Smooth muscle cell (in vitro differentiated cells): ENCODE data around the gene EXOG. TPM values are rescaled to one million over a fixed set of nuclear protein-coding genes. Genes with fewer than 3 reads are reported as not detected.

ENCODE experiments used
- DNase-seq: peaks from one replicate; lab custom pipeline; 2025; ENCODE audit not compliant: unreplicated experiment; lab: John Stamatoyannopoulos, UW
- H2AFZ ChIP-seq: fragments of 200-600 bp; sonication (generic); 2 replicates; pipeline ENCODE4 v1.6.0; 2016; ENCODE audit warnings: antibody characterized with exemption, low read depth, mild to moderate bottlenecking
- H3F3A ChIP-seq: fragments of 200-600 bp; sonication (generic); 2 replicates; pipeline ENCODE4 v1.6.0; 2017; ENCODE audit warnings: antibody characterized with exemption, low read depth
- H3K27ac ChIP-seq: fragments of 200-600 bp; sonication (generic); 2 replicates; pipeline ENCODE4 v1.5.1; 2016; ENCODE audit warnings: low read depth, mild to moderate bottlenecking
- H3K27me3 ChIP-seq: fragments of 200-600 bp; sonication (generic); 2 replicates; pipeline ENCODE4 v1.6.1; 2016; ENCODE audit warnings: low read depth, mild to moderate bottlenecking
- H3K36me3 ChIP-seq: fragments of 200-600 bp; sonication (generic); 2 replicates; pipeline ENCODE4 v1.5.1; 2016; ENCODE audit warnings: low read depth
- H3K4me1 ChIP-seq: fragments of 200-600 bp; sonication (generic); 2 replicates; pipeline ENCODE4 v1.5.1; 2016; ENCODE audit warnings: low read depth
- H3K4me2 ChIP-seq: fragments of 200-600 bp; sonication (generic); 2 replicates; pipeline ENCODE4 v1.6.0; 2016; ENCODE audit warnings: mild to moderate bottlenecking
- H3K4me3 ChIP-seq: fragments of 200-600 bp; sonication (generic); 2 replicates; pipeline ENCODE4 v1.5.1; 2016; ENCODE audit warnings: mild to moderate bottlenecking
- H3K79me2 ChIP-seq: fragments of 200-600 bp; sonication (generic); 2 replicates; pipeline ENCODE4 v1.6.0; 2016; ENCODE audit warnings: low read depth, mild to moderate bottlenecking
- H3K9ac ChIP-seq: fragments of 200-600 bp; sonication (generic); 2 replicates; pipeline ENCODE4 v1.6.0; 2016; ENCODE audit warnings: low read depth
- H3K9me3 ChIP-seq: fragments of 200-600 bp; sonication (generic); replicated peaks from 2 replicates; pipeline ENCODE4 v1.5.1; 2016; ENCODE audit warnings: low read depth
- H4K20me1 ChIP-seq: fragments of 200-600 bp; sonication (generic); 2 replicates; pipeline ENCODE4 v1.6.0; 2016; ENCODE audit warnings: low read depth
- CTCF ChIP-seq: fragments of 200-600 bp; sonication (generic); IDR thresholded peaks from 2 replicates; pipeline ENCODE4 v1.5.1; 2017; ENCODE audit warnings: borderline replicate concordance, mild to moderate bottlenecking, antibody characterized with exemption; ENCODE audit not compliant: insufficient read depth, poor library complexity, severe bottlenecking
- WGBS: methylation state at CpG from one replicate; pipeline ENCODE4 v1.1.7; 2016; ENCODE audit warnings: low lambda C conversion rate; 5-methylcytosine and 5-hydroxymethylcytosine counted together
- polyA plus RNA-seq: library from polyadenylated mRNA; unstranded; fragments of >200 nt; fragmentation: Nextera tagmentation; extraction: Ambion mirVana; gene quantifications from 2 replicates; pipeline ENCODE4 v1.2.1, GENCODE V29; 2016
- total RNA-seq: library from RNA; depleted of rRNA; stranded (reverse); fragments of >200 nt; gene quantifications from 2 replicates; pipeline ENCODE4 v1.2.3, GENCODE V29; 2014

EXOG gene
- total and polyA plus RNA-seq, 2 experiments from 2014 or later, result 3.9 to 5.2 TPM

DNA sequence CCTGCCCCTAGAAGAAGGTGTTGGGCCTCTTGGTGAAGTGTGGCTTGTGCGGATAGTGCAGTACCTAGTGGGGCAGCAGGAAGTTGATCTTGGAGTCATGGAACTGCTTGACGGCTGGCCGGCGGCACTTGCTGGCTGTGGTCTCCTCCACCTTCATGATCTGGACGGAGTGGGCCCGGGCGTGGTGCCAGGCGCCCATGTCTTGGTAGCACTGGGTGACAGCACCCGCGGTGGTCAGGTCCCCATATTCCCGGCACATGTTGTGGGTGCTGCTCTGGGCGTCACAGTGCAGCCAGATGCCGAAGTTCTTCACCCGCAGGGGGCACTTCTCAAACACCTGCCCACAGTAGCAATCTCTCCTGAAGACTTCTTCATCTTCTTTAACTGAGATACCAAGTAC, 30.7 kb downstream of the EXOG start:
- no peaks in the 10 kb centered on the region for H4K20me1 ChIP-seq
- 95% methylated on average over 14 of the region's 14 CpGs for WGBS
- no peaks in the 10 kb centered on the region for H3K4me1 ChIP-seq
- no peaks in the 10 kb centered on the region for H3K9me3 ChIP-seq
- H3K27me3 ChIP-seq, result no peaks in the 10 kb centered on the region
- H3F3A ChIP-seq, result peaks cover 4% of the 10 kb centered on the region
- no peak for DNase-seq
- no peak overlapping the region for H3K9ac ChIP-seq
- TF ChIP-seq CTCF, result no peak
- no peaks in the 10 kb centered on the region for H3K36me3 ChIP-seq
- no peak overlapping the region for H3K27ac ChIP-seq
- no peak overlapping the region for H3K4me3 ChIP-seq
- H3K4me2 ChIP-seq, result no peak overlapping the region
- H3K79me2 ChIP-seq, result no peaks in the 10 kb centered on the region
- H2AFZ ChIP-seq, result no peak overlapping the region

- H3K27ac ChIP-seq, result no peak overlapping the region
- H4K20me1 ChIP-seq, result no peaks in the 10 kb centered on the region
- H3K27me3 ChIP-seq, result no peaks in the 10 kb centered on the region
- no peaks in the 10 kb centered on the region for H3K9me3 ChIP-seq
- H3F3A ChIP-seq, result peaks cover 4% of the 10 kb centered on the region
- TF ChIP-seq CTCF, result no peak
- H3K79me2 ChIP-seq, result no peaks in the 10 kb centered on the region
- no peak overlapping the region for H2AFZ ChIP-seq
- no peaks in the 10 kb centered on the region for H3K36me3 ChIP-seq
- no peak overlapping the region for H3K9ac ChIP-seq
- no peaks in the 10 kb centered on the region for H3K4me1 ChIP-seq
- no peak overlapping the region for H3K4me2 ChIP-seq
- no peak overlapping the region for H3K4me3 ChIP-seq
- 100% methylated on average over 1 of the region's 1 CpG for WGBS
- DNase-seq, result no peak
These were observed 32.3 kb downstream of the EXOG start for GRCh38 chr3:38528457-38528856.

DNA sequence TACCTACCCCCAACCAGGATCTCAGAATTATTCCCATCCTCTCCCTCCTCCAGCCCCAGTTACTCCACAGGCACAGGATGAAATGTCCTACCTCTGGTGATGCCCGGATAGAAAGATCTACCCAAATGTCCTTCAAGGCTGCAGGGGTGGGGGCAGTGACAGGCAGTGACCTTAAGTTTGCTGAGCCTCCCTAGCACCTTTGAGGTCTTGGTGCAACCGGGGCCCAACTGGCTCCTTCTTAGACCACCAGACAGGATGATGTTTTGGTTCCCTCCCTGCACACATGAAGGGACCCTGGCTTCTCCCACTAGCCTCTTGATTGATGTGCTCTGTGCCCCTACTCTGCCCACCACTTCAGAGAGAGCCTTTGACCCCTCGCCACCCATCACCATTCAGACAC, 36.4 kb downstream of the EXOG start:
- Histone ChIP-seq H3K4me1 (no peaks in the 10 kb centered on the region), H3K4me2 (no peak overlapping the region), H3K4me3 (no peak overlapping the region), H3K36me3 (no peaks in the 10 kb centered on the region), H3F3A (no peaks in the 10 kb centered on the region), H4K20me1 (no peaks in the 10 kb centered on the region), H3K79me2 (no peaks in the 10 kb centered on the region), H3K9ac (no peak overlapping the region), H2AFZ (no peak overlapping the region), H3K9me3 (no peaks in the 10 kb centered on the region), H3K27me3 (no peaks in the 10 kb centered on the region), H3K27ac (no peak overlapping the region)
- no peak for DNase-seq
- WGBS, result 95% methylated on average over 3 of the region's 3 CpGs
- no peak for TF ChIP-seq CTCF

DNA sequence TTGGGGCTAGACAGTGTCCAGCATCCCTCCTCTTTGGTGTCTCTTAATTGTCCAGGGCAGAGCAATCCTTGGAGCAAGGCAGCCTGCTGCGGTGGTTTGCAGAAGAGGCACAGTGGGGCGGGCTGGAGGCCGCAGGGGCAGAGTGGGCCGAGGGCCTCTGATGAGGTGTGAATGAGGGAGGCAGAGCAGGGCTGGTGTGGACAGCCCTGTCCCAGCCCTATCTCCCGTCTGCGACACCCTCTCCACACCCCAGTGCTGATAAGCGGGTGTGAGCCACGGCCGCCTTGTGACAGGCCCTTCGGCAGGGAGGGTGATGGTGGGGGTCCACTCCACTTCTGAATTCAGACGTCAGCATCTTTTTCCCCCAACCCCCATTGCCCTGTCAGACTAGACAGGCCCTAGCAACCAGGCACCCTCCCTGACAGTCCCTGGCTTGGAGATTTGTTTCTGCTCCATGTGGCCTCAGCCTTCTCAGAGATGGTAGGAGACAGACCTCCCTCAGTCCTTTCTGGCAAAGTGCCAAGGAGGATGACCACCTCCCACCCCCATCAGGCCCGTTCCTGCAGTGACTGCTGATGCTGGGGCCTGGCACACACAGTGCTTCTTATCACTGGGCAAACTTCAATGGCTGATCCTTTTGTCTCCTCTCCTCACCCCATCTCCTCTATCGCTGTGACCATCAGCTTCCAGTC, 37.3 kb downstream of the EXOG start:
- H3K4me1 ChIP-seq, result no peaks in the 10 kb centered on the region
- H3K27me3 ChIP-seq, result no peaks in the 10 kb centered on the region
- TF ChIP-seq CTCF, result no peak
- DNase-seq, result no peak
- no peaks in the 10 kb centered on the region for H3K9me3 ChIP-seq
- H4K20me1 ChIP-seq, result no peaks in the 10 kb centered on the region
- WGBS, result 34% methylated on average over 13 of the region's 13 CpGs
- no peak overlapping the region for H3K4me3 ChIP-seq
- no peak overlapping the region for H3K27ac ChIP-seq
- H3K36me3 ChIP-seq, result no peaks in the 10 kb centered on the region
- H2AFZ ChIP-seq, result no peak overlapping the region
- H3F3A ChIP-seq, result no peaks in the 10 kb centered on the region
- H3K9ac ChIP-seq, result no peak overlapping the region
- H3K79me2 ChIP-seq, result no peaks in the 10 kb centered on the region
- H3K4me2 ChIP-seq, result no peak overlapping the region
